Central memory CD8-positive, alpha-beta T cell (primary cell): ENCODE measurements around the gene PLXNA4.

Experiments
- ATAC-seq: fragments of 150-1000 bp; cut with Tn5 transposase; replicated peaks from 2 replicates; pipeline ENCODE4 v1.10.0; 2022; ENCODE audit warnings: mild to moderate bottlenecking, moderate FRiP score, moderate number of reproducible peaks; ENCODE audit not compliant: poor library complexity, severe bottlenecking; ENCODE audit errors: extremely low read depth
- DNase-seq, 2 donors: peaks; one replicate each; pipeline ENCODE4 v3.0.0; 2021; ENCODE audit warnings: low spot score in 2 of 2
- H3K27ac Mint-ChIP-seq: one replicate; pipeline ENCODE4 v1.8.0; 2022; ENCODE audit warnings: low read depth, mild to moderate bottlenecking, moderate library complexity, mixed read lengths
- H3K27me3 Mint-ChIP-seq: one replicate; pipeline ENCODE4 v1.8.0; 2022; ENCODE audit warnings: mixed read lengths
- H3K36me3 Mint-ChIP-seq: one replicate; pipeline ENCODE4 v1.8.0; 2022; ENCODE audit warnings: mild to moderate bottlenecking, moderate library complexity, mixed read lengths; ENCODE audit not compliant: insufficient read depth
- H3K4me1 Mint-ChIP-seq: one replicate; pipeline ENCODE4 v1.8.0; 2022; ENCODE audit warnings: mixed read lengths
- H3K4me3 Mint-ChIP-seq: one replicate; pipeline ENCODE4 v1.8.0; 2022; ENCODE audit warnings: mild to moderate bottlenecking, moderate library complexity, mixed read lengths
- H3K9me3 Mint-ChIP-seq: one replicate; pipeline ENCODE4 v1.8.0; 2022; ENCODE audit warnings: mixed read lengths

The PLXNA4 gene

GRCh38 chr7:132428247-132428919 is 147.9 kb downstream of the PLXNA4 start:
- Mint-ChIP-seq H3K27ac (no peak overlapping the region), H3K27me3 (no peaks in the 10 kb centered on the region), H3K4me1 (peaks cover 63% of the 10 kb centered on the region), H3K36me3 (peaks cover 4% of the 10 kb centered on the region), H3K9me3 (peaks cover 5% of the 10 kb centered on the region), H3K4me3 (no peak overlapping the region)
- ATAC-seq (no peak), DNase-seq (no peak)

- H3K27me3 Mint-ChIP-seq: no peaks in the 10 kb centered on the region
- DNase-seq (no peak), ATAC-seq (no peak)
- no peak overlapping the region for H3K4me3 Mint-ChIP-seq
- H3K4me1 Mint-ChIP-seq: peaks cover 39% of the 10 kb centered on the region
- peaks cover 11% of the 10 kb centered on the region for H3K9me3 Mint-ChIP-seq
- H3K27ac Mint-ChIP-seq: peak overlapping the region; percentile 19
- H3K36me3 Mint-ChIP-seq: peaks cover 4% of the 10 kb centered on the region
Measured at GRCh38 chr7:132425942-132426341, 150.3 kb downstream of the PLXNA4 start.

GRCh38 chr7:132424821-132425724 is 151.2 kb downstream of the PLXNA4 start:
- Mint-ChIP-seq H3K4me3 (no peak overlapping the region), H3K9me3 (peaks cover 11% of the 10 kb centered on the region), H3K36me3 (no peaks in the 10 kb centered on the region), H3K27ac (peak overlapping the region; percentile 19), H3K4me1 (peaks cover 31% of the 10 kb centered on the region), H3K27me3 (no peaks in the 10 kb centered on the region)
- DNase-seq (no peak), ATAC-seq (no peak)

GRCh38 chr7:132424277-132424676 is 152.0 kb downstream of the PLXNA4 start:
- peaks cover 10% of the 10 kb centered on the region for H3K9me3 Mint-ChIP-seq
- H3K4me3 Mint-ChIP-seq: no peak overlapping the region
- H3K4me1 Mint-ChIP-seq: peaks cover 26% of the 10 kb centered on the region
- DNase-seq: no peak
- H3K27ac Mint-ChIP-seq: no peak overlapping the region
- H3K36me3 Mint-ChIP-seq: no peaks in the 10 kb centered on the region
- H3K27me3 Mint-ChIP-seq: no peaks in the 10 kb centered on the region
- no peak for ATAC-seq

GRCh38 chr7:132423594-132424200 is 152.6 kb downstream of the PLXNA4 start:
- Mint-ChIP-seq H3K27ac (no peak overlapping the region), H3K4me1 (peaks cover 22% of the 10 kb centered on the region), H3K9me3 (peaks cover 10% of the 10 kb centered on the region), H3K27me3 (no peaks in the 10 kb centered on the region), H3K4me3 (no peak overlapping the region), H3K36me3 (no peaks in the 10 kb centered on the region)
- no peak for ATAC-seq
- no peak for DNase-seq

- Mint-ChIP-seq H3K27ac (no peak overlapping the region), H3K4me3 (no peak overlapping the region), H3K4me1 (peaks cover 17% of the 10 kb centered on the region), H3K36me3 (no peaks in the 10 kb centered on the region), H3K9me3 (peaks cover 10% of the 10 kb centered on the region), H3K27me3 (no peaks in the 10 kb centered on the region)
- DNase-seq (no peak), ATAC-seq (no peak)
Measured at GRCh38 chr7:132422502-132423111, 153.7 kb downstream of the PLXNA4 start.

GRCh38 chr7:132420527-132420926 is 155.7 kb downstream of the PLXNA4 start:
- no peak for DNase-seq
- no peaks in the 10 kb centered on the region for H3K36me3 Mint-ChIP-seq
- no peak overlapping the region for H3K27ac Mint-ChIP-seq
- peaks cover 10% of the 10 kb centered on the region for H3K9me3 Mint-ChIP-seq
- H3K4me1 Mint-ChIP-seq: peaks cover 7% of the 10 kb centered on the region
- no peak overlapping the region for H3K4me3 Mint-ChIP-seq
- ATAC-seq: no peak
- no peaks in the 10 kb centered on the region for H3K27me3 Mint-ChIP-seq

- no peak overlapping the region for H3K4me3 Mint-ChIP-seq
Measured at GRCh38 chr7:132419542-132419941, 156.7 kb downstream of the PLXNA4 start.

GRCh38 chr7:132418840-132419239 is 157.4 kb downstream of the PLXNA4 start:
- ATAC-seq (no peak), DNase-seq (no peak)
- Mint-ChIP-seq H3K27ac (no peak overlapping the region), H3K4me3 (no peak overlapping the region), H3K36me3 (no peaks in the 10 kb centered on the region), H3K9me3 (peaks cover 10% of the 10 kb centered on the region), H3K4me1 (no peaks in the 10 kb centered on the region), H3K27me3 (no peaks in the 10 kb centered on the region)

More at GRCh38 chr7:132419542-132419941, 156.7 kb downstream of the PLXNA4 start:
- no peak for DNase-seq
- Mint-ChIP-seq H3K4me1 (no peaks in the 10 kb centered on the region), H3K9me3 (peaks cover 10% of the 10 kb centered on the region), H3K27me3 (no peaks in the 10 kb centered on the region), H3K27ac (no peak overlapping the region), H3K36me3 (no peaks in the 10 kb centered on the region)
- ATAC-seq: no peak

- no peak overlapping the region for H3K27ac Mint-ChIP-seq
- DNase-seq (no peak), ATAC-seq (no peak)
- peaks cover 10% of the 10 kb centered on the region for H3K9me3 Mint-ChIP-seq
- no peaks in the 10 kb centered on the region for H3K27me3 Mint-ChIP-seq
- H3K4me3 Mint-ChIP-seq: no peak overlapping the region
- H3K4me1 Mint-ChIP-seq: peaks cover 5% of the 10 kb centered on the region
- no peaks in the 10 kb centered on the region for H3K36me3 Mint-ChIP-seq
Measured at GRCh38 chr7:132417103-132417906, 159.0 kb downstream of the PLXNA4 start.

GRCh38 chr7:132416395-132416794 is 159.9 kb downstream of the PLXNA4 start:
- Mint-ChIP-seq H3K36me3 (no peaks in the 10 kb centered on the region), H3K27ac (no peak overlapping the region), H3K27me3 (no peaks in the 10 kb centered on the region), H3K4me3 (no peak overlapping the region), H3K4me1 (peaks cover 12% of the 10 kb centered on the region), H3K9me3 (peaks cover 8% of the 10 kb centered on the region)
- ATAC-seq (no peak), DNase-seq (no peak)

GRCh38 chr7:132415259-132415658 is 161.0 kb downstream of the PLXNA4 start:
- Mint-ChIP-seq H3K27ac (no peak overlapping the region), H3K4me1 (peaks cover 12% of the 10 kb centered on the region), H3K9me3 (no peaks in the 10 kb centered on the region), H3K27me3 (no peaks in the 10 kb centered on the region), H3K36me3 (no peaks in the 10 kb centered on the region), H3K4me3 (no peak overlapping the region)
- DNase-seq: no peak
- ATAC-seq: no peak
